Astrocyte (in vitro differentiated cells and primary cell): ENCODE measurements around the gene VWA1. TPM values are rescaled to one million over a fixed set of nuclear protein-coding genes. Genes with fewer than 3 reads are reported as not detected.

Source experiments
- DNase-seq: peaks from one replicate; pipeline ENCODE4 v3.0.0-alpha.2; 2010; ENCODE audit warnings: low read depth
- FAIRE-seq: peaks from 2 replicates; lab custom pipeline; 2011; peaks lifted over from hg19 to GRCh38; lab: Jason Lieb, UNC
- H2AFZ ChIP-seq: 2 replicates; pipeline ENCODE4 v1.6.0; 2012; ENCODE audit warnings: low read depth, low read length, inconsistent platforms
- H3K27ac ChIP-seq: 2 replicates; pipeline ENCODE4 v1.5.1; 2011; ENCODE audit warnings: low read depth, low read length, inconsistent platforms
- H3K27me3 ChIP-seq: 2 replicates; pipeline ENCODE4 v1.6.0; 2011; ENCODE audit warnings: low read length, inconsistent platforms; ENCODE audit not compliant: insufficient read depth
- H3K36me3 ChIP-seq: 2 replicates; pipeline ENCODE4 v1.5.1; 2011; ENCODE audit warnings: low read length, inconsistent platforms; ENCODE audit not compliant: insufficient read depth
- H3K4me1 ChIP-seq: 2 replicates; pipeline ENCODE4 v1.5.1; 2011; ENCODE audit warnings: low read length, inconsistent platforms; ENCODE audit not compliant: insufficient read depth
- H3K4me2 ChIP-seq: 2 replicates; pipeline ENCODE4 v1.6.0; 2012; ENCODE audit warnings: low read length, inconsistent platforms
- H3K4me3 ChIP-seq: 2 replicates; pipeline ENCODE4 v1.5.1; 2011; ENCODE audit warnings: low read depth, mild to moderate bottlenecking, low read length, inconsistent platforms; ENCODE audit not compliant: insufficient read depth
- H3K79me2 ChIP-seq: 2 replicates; pipeline ENCODE4 v1.6.0; 2012; ENCODE audit warnings: mild to moderate bottlenecking, low read length, inconsistent platforms; ENCODE audit not compliant: insufficient read depth
- H3K9ac ChIP-seq: 2 replicates; pipeline ENCODE4 v1.6.0; 2012; ENCODE audit warnings: mild to moderate bottlenecking, low read length, inconsistent platforms
- H3K9me3 ChIP-seq: 2 replicates; pipeline ENCODE4 v1.5.1; 2012; ENCODE audit warnings: low read depth, mild to moderate bottlenecking, low read length, inconsistent platforms; ENCODE audit not compliant: insufficient read depth
- H4K20me1 ChIP-seq: 2 replicates; pipeline ENCODE4 v1.6.0; 2012; ENCODE audit warnings: low read length, inconsistent platforms; ENCODE audit not compliant: insufficient read depth
- H3K27ac Mint-ChIP-seq: one replicate; pipeline ENCODE4 v1.8.0; 2021; ENCODE audit warnings: mild to moderate bottlenecking, mixed read lengths; ENCODE audit not compliant: unreplicated experiment
- H3K27me3 Mint-ChIP-seq: one replicate; pipeline ENCODE4 v1.8.0; 2021; ENCODE audit warnings: low read depth, mixed read lengths; ENCODE audit not compliant: unreplicated experiment
- H3K36me3 Mint-ChIP-seq: one replicate; pipeline ENCODE4 v1.8.0; 2021; ENCODE audit warnings: low read depth, mixed read lengths; ENCODE audit not compliant: unreplicated experiment
- H3K4me1 Mint-ChIP-seq: one replicate; pipeline ENCODE4 v1.8.0; 2021; ENCODE audit warnings: low read depth, mixed read lengths; ENCODE audit not compliant: unreplicated experiment
- H3K4me3 Mint-ChIP-seq: one replicate; pipeline ENCODE4 v1.8.0; 2021; ENCODE audit warnings: mild to moderate bottlenecking, moderate library complexity, mixed read lengths; ENCODE audit not compliant: unreplicated experiment
- H3K9me3 Mint-ChIP-seq: one replicate; pipeline ENCODE4 v1.8.0; 2021; ENCODE audit warnings: mild to moderate bottlenecking, mixed read lengths; ENCODE audit not compliant: unreplicated experiment
- CTCF ChIP-seq: IDR thresholded peaks from 2 replicates; pipeline ENCODE4 v1.5.1; 2011; ENCODE audit warnings: low read depth, mild to moderate bottlenecking, inconsistent platforms, low read length, moderate library complexity; ENCODE audit not compliant: insufficient read depth
- EZH2 ChIP-seq: IDR thresholded peaks from 2 replicates; pipeline ENCODE4 v1.6.1; 2012; ENCODE audit warnings: mild to moderate bottlenecking, low read length, inconsistent platforms; ENCODE audit not compliant: insufficient read depth
- total RNA-seq: library from RNA; stranded (reverse); gene quantifications from 2 replicates; pipeline ENCODE4 v1.2.1, GENCODE V29; 2021

VWA1 gene
- total RNA-seq, 1 donor from 2014 or later = 60.4 TPM

GRCh38 chr1:1422465-1423244 is 12.8 kb upstream of the VWA1 start:
- Mint-ChIP-seq H3K4me1 (peaks cover 14% of the 10 kb centered on the region), H3K4me3 (peak overlapping the region; percentile 50), H3K9me3 (no peaks in the 10 kb centered on the region), H3K27ac (peak overlapping the region; percentile 87), H3K27me3 (peaks cover 2% of the 10 kb centered on the region), H3K36me3 (peaks cover 3% of the 10 kb centered on the region)
- Histone ChIP-seq H3K4me3 (no peak overlapping the region), H3K9ac (no peak overlapping the region), H2AFZ (peak overlapping the region; percentile 62), H4K20me1 (no peaks in the 10 kb centered on the region), H3K36me3 (no peaks in the 10 kb centered on the region), H3K27me3 (no peaks in the 10 kb centered on the region), H3K9me3 (no peaks in the 10 kb centered on the region), H3K27ac (no peak overlapping the region), H3K79me2 (no peaks in the 10 kb centered on the region), H3K4me1 (peaks cover 12% of the 10 kb centered on the region), H3K4me2 (peak overlapping the region; percentile 16)
- TF ChIP-seq EZH2 (no peak), CTCF (no peak)
- FAIRE-seq (no peak), DNase-seq (peak; percentile 54)

- Mint-ChIP-seq H3K36me3 (peaks cover 3% of the 10 kb centered on the region), H3K4me1 (peaks cover 13% of the 10 kb centered on the region), H3K9me3 (no peaks in the 10 kb centered on the region), H3K27ac (peak overlapping the region; percentile 87), H3K27me3 (peaks cover 2% of the 10 kb centered on the region), H3K4me3 (peak overlapping the region; percentile 50)
- no peak overlapping the region for H3K4me3 ChIP-seq
- DNase-seq = no peak
- no peak overlapping the region for H3K27ac ChIP-seq
- no peaks in the 10 kb centered on the region for H3K79me2 ChIP-seq
- H3K36me3 ChIP-seq = no peaks in the 10 kb centered on the region
- no peak for FAIRE-seq
- H3K9me3 ChIP-seq = no peaks in the 10 kb centered on the region
- H3K27me3 ChIP-seq = no peaks in the 10 kb centered on the region
- no peak overlapping the region for H3K9ac ChIP-seq
- H3K4me2 ChIP-seq = peak overlapping the region; percentile 4
- peaks cover 12% of the 10 kb centered on the region for H3K4me1 ChIP-seq
- H2AFZ ChIP-seq = no peak overlapping the region
- no peaks in the 10 kb centered on the region for H4K20me1 ChIP-seq
- TF ChIP-seq CTCF = no peak
- TF ChIP-seq EZH2 = no peak
Measured at GRCh38 chr1:1423245-1423597, 12.3 kb upstream of the VWA1 start.

GRCh38 chr1:1424707-1425106 is 10.8 kb upstream of the VWA1 start:
- Mint-ChIP-seq H3K9me3 (no peaks in the 10 kb centered on the region), H3K4me1 (peaks cover 16% of the 10 kb centered on the region), H3K4me3 (no peak overlapping the region), H3K36me3 (no peaks in the 10 kb centered on the region), H3K27ac (no peak overlapping the region), H3K27me3 (peaks cover 2% of the 10 kb centered on the region)
- FAIRE-seq = no peak
- Histone ChIP-seq H3K4me2 (no peak overlapping the region), H3K4me1 (peaks cover 12% of the 10 kb centered on the region), H3K4me3 (no peak overlapping the region), H3K27ac (no peak overlapping the region), H2AFZ (no peak overlapping the region), H3K79me2 (no peaks in the 10 kb centered on the region), H3K36me3 (no peaks in the 10 kb centered on the region), H3K9me3 (no peaks in the 10 kb centered on the region), H3K9ac (no peak overlapping the region), H4K20me1 (no peaks in the 10 kb centered on the region), H3K27me3 (no peaks in the 10 kb centered on the region)
- DNase-seq = no peak
- TF ChIP-seq EZH2 = no peak
- TF ChIP-seq CTCF = no peak
